HG03135 (cell line): ENCODE data around the gene CTNNA3.
"Not testable (repeated sequence)": the region's sequence is repeated elsewhere in the genome, so short reads cannot be mapped to it uniquely, and the experiment has no call there.

Experiments used
- ATAC-seq: cut with Tn5 transposase; IDR thresholded peaks from one replicate; pipeline ENCODE4 v1.9.1; 2021; ENCODE audit warnings: mild to moderate bottlenecking, moderate library complexity; ENCODE audit not compliant: unreplicated experiment

Gene CTNNA3

DNA sequence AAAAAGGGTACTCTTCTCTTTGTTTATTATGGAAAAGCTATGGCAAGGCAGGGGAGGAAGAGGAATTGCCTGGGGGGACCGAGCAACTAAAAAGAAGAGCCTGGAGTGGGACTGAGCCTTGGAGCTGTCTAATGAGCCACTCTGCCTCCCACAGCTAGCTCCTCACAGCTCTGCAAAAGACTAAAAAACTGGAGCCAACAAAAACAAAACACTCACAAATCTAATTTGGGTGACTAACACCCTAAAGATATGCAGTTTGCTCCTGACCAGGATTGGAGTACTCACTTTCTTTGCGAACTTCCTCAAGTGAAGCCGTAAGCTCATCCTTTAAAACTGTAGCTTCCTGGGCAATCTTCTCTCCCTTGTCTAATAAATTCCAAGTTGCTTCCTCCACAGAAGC, 89.4 kb downstream of the CTNNA3 start:
- no peak for ATAC-seq

DNA sequence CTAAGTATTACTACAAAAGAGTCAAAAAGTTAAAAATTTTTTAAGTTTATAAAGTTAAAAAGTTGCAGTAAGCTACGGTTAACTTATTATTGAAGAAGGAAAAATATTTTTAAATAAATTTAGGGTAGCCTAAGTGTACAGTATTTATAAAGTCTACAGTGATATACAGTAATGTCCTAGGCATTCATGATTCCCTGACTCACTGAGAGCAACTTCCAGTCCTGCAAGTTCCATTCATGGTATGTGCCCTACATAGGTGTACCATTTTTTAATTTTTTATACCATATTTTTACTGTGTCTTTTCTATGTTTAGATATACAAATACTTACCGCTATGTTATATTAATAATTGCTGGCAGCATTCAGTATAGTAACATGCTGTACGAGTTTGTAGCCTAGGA, 92.3 kb downstream of the CTNNA3 start:
- ATAC-seq, result no peak

DNA sequence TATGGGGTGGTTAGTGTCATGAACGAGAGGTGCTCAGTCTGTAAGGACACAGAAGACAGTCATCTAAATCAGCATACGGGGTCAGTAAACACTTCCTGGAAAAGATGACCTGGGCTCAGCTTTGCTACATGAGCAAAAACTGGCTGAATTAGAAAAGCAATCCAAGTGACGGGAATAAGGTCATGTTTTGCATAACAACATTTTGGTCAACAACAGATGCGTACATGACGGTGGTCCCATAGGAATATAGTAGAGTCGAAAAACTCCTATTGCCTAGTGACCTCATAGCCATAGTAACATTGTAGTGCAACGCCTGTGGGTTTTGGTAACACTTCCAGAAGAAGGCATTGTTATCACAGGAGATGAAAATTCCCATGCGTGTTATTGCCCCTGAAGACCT, 92.9 kb downstream of the CTNNA3 start:
- ATAC-seq, result no peak

DNA sequence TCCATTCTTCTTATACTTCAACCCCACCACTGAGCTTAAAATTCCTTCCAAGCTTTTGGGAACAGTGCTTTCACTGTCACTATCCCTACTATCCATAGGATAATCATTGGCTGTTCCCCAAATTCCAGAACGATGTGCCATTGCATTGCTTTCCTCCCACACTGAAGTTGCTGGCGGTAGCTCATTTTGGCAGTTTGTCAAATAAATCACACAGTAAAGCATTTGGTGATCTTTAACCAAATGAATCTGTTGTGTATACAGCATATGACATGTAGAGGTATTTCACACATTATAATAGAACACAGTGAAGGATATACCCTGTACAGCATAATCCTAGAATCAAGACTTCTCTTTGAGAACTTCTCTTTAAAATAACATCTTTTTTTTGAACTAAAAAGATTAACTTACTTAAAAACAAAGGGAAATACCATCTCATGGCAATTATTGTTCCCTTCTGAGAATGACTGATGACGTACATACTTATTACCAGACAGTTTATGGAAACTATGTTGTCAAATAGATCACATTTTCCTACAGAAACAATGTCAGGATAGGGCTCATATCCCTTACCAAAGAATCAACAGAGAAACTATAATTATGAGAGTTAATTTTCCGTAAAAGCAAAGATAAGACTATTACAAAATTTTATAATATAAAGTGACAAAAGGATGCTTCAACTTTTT, 93.6 kb downstream of the CTNNA3 start:
- ATAC-seq, result no peak

DNA sequence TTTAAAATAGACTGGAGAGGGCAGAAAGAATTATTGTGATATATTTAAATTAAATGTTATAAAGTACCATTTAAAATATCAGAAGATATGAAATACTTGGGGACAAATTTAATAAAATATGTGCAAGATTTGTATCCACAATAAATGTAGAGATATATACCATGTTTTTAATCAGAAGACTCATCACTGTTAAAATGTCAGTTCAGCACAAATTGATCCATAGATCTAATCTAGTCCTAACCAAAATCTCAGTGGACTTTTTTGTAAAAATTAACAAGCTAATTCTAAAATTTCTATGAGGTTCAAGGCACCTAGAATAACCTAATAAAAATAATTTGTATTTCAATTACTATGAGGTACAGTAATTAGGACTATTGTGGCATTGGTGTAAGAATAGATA, 96.4 kb downstream of the CTNNA3 start:
- no peak for ATAC-seq

DNA sequence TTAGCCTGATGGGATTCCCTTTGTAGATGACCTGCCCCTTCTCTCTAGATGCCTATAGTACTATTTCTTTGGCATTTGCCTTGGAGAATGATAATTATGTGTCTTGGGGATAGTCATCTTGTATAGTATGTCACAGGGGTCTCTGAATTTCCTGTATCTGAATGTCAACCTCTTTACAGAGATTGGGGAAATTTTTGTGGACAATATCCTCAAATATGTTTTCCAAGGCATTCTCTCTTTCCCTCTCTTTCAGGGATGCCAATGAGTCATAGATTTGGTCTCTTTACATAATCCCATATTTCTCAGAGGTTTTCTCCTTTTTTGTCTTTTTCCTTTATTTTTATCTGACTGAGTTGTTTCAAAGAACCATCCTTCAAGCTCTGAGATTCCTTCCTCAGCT, 99.4 kb downstream of the CTNNA3 start:
- ATAC-seq, result no peak

DNA sequence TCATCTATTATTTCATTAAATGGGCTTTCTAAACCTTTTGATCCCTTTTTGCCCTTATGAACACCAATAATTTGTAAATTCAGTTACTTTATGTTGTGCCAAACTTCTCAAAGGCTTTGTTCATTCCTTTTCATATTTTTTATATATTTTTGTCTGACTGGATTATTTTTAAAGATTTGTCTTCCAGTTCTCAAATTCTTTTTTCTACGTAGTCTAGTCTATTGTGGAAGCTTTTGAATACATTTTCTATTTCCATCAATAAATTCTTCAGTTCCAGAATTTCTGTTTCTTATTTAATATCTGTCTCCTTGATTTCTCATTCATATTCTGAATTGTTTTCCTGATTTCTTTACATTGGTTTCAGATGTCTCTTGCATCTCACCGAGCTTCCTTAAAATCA, 108.2 kb downstream of the CTNNA3 start:
- no peak for ATAC-seq

DNA sequence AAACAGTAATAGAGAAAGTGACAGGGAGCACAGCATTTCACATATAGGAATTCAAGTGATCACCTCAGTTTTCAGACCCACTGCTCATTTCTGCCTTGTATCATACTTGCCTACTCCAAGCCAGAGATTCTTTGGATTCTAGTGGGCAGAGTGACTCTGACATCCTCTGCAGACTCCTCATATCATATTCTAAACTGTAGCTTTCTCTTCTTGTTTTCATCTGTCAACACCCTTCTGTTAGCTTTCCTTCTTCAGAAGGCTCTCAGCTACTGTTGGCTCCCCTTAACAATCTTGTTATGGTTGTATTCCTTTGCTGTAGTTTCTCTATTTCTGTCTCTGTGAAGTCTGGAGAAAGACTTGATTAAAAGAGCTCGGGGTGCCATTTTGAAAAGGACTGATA, 120.5 kb downstream of the CTNNA3 start:
- ATAC-seq, result no peak

DNA sequence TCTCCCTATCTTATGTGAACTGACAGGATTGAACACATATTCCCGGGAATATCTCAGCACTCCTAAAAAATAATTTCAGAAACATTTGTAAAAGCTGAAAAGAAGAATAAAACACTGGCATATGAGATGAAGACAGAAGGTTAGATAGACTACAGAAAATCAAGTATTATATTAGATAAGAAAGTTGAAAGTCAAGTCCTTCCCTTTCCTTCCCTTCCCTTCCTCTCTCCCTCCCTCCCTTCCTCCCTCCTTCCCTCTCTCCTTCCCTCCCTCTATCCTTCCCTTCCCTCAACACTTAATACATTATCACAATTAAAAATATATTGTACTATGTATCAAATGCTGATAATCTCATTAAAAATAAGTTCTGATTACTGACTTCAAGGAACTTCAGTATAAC, 122.5 kb downstream of the CTNNA3 start:
- ATAC-seq, result no peak

DNA sequence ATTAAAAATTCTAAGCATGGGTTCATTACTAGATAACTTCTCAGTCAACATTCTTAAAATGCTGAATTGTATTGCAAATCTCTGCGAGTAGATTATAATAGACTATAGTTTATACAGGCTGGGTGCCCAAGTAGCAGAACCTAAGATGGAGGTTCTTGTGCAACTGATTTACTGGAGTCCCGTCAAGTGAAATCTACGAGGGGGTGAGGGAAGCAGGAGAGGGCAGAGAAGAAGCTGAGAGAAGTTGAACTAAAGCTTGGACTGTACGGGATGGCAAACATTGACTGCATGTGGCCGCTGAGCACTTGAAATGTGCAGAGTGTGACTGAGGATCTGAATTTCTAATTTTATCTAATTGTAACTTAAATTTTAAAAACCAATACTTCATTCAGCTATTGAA, 124.5 kb downstream of the CTNNA3 start:
- ATAC-seq, result no peak

DNA sequence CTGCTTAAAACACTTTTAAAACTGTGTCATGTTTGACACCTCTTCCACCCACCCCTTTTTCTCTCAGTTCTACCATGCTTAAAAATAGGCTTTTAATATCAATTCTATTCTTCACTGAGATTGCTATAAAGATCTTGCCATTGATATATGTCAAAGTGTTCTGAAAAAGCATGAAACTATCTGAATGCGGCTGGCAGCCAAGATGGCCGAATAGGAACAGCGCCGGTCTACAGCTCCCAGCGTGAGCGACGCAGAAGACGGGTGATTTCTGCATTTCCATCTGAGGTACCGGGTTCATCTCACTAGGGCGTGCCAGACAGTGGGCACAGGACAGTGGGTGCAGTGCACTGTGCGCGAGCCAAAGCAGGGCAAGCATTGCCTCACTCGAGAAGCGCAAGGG, 137.7 kb downstream of the CTNNA3 start:
- ATAC-seq, result not testable (repeated sequence)

DNA sequence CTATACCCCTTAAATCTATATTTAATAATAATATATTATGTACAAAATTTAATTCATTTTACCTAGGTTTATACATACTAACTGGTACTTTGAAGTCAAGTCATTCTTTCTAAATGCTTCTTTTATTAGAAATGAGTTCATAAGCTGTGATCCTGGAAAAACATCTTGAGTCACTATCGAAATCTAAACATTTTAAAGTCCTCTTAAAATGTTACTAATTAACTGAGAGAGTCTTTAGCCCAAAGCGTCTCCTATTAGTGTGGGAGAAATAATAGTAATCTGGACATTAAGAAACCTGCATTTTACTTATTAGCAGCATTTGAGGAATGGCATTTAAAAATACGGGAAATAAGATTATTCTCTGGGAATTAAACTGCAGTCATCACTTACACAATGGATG, 142.7 kb downstream of the CTNNA3 start:
- no peak for ATAC-seq

DNA sequence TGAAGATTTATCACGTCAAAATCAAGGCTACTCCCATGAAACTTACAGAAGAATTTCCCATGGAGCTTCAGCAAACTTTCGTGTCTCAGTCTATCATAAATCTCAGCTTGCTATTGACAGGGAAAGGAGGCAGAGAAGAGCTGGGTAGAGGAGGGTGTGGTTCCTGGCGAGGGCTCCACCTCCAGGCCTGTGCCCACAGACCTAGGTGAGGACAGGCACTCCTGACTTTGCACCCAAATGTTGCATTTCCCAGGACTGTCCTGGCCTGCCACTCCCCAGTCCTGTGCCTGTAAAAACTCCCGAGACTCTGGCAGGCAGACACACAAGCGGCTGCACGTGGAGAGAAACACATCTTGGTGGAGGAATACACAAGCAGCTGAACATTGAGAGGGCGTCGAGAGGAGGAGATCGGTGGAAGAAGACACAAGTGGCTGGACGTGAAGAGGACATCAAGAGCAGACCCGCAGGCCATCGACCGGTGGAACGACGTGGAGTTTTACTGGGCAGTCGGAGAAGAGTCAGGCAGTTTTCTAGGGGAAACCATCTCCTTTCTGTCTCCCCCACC, 145.1 kb downstream of the CTNNA3 start:
- no peak for ATAC-seq

DNA sequence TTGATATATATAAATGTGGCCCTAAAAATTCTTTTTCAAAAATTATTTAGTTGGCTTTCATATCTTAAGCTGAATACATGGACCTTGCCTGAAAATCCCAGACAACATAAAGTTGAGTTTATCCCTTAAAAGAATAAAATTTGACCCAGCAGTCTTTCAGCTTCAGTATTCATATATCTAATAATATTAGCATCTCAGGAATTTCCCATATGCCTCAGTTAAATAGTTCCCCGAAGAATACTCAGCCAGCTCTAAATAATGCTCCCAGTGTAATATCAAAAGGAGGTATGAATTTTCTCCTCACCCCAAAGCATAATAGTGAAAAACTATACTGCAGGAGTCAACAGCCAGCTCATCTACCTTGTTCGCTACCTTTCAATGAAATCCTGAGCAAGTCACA, 145.9 kb downstream of the CTNNA3 start:
- ATAC-seq, result no peak

DNA sequence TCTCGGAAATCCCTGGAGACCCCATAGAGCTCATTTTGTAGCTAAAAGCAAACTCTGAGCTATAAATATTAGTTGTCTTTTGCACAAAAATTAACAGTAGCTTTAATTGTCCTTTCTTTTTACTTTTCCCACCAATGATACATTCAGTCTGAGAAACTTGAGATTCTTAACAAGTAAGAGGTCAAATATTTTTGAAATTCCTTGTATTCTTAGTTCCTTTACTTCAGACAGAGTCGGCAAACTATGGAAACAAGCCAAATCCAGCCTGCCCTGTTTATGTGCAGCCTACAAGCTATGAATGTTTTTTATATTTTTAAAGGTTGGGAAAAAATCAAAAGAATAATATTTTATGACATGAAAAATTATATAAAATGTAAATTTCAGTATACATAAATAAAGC, 146.6 kb downstream of the CTNNA3 start:
- ATAC-seq, result no peak

DNA sequence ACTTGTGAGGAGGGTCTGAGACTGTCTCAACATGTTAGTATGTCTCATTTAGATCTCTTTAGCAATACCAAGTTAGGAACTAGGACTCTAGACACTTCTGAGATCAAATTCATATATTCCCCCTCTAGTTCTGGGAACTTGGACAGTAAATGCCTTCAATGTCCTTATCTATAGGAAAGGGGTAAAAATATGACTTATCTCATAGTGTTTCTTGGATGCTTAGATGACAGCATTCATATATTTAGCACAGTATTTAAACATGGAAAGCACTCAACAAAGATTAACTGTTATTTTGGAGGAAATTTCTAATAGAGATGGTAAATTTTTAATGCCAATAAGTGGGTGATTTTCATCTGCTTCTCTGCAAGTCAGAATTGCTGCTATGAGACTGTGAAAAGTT, 154.6 kb downstream of the CTNNA3 start:
- ATAC-seq, result no peak

DNA sequence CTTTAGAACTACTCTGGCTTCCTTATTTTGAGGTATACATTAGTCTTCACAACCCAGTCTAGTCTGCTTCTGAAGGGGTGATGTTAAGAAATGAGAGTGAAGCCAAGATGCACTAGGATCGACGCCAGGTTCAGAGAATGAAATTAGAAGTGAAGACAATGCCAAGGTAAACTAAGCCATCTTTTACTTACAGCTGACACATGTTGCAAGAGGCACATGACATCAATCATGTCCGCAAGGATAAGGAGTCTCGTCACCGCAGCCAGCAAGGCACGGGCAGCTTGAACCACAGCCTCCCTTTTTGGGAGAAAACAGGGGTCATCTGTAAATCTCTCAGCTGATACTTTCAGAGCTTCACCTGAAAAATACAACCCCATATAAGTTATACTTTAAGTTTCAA, 156.7 kb downstream of the CTNNA3 start:
- ATAC-seq, result no peak

DNA sequence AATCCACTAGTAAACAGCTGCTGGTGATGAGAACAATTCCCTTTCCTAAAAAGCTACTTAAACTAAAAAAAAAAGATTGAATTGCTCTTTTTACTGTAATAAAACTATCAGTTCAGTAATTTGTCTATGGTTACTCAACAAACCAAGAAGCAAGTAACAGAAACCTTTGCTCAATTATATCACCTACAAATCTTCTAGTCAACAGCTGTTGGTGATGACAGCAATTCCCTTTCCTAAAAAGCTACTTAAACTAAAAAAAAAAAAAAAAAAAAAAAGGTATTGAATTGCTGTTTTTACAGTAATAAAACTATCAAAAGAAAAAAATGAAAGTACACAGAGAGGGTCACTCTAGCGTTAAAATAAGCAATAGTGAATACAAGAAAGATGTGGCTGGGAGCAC, 158.1 kb downstream of the CTNNA3 start:
- no peak for ATAC-seq

DNA sequence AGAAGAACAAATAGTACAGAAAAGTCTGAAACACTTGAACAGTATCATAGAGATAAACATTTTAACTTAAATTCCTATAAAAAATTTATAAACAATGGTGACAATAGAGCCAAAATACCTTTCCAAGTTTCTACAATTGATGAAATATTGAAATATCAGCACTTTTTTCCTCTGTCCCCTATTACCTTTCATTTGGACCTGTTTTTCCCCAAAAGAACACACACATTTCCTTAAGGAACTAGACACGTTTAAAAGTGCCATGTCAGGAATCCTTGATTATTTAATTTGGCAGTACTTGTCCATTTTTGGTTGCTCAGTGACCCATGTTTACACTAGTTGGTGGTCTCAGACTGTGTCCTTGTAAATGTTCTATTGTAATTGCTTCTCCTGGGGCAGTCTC, 162.6 kb downstream of the CTNNA3 start:
- ATAC-seq, result no peak

DNA sequence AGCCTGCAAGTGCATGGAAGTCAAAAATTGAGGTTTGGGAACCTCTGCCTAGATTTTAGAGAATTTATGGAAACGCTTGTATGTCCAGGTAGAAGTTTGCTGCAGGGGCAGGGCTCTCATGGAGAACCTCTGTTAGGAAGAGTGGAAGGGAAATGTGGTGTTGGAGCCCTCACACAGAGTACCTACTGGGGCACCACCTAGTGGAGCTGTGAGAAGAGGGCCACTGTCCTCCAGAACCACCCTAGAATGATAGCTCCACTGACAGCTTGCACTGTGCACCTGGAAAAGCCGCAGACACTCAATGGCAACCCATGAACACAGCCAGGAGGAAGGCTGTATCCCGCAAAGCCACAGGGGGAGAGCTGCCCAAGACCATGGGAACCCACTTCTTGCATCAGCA, 165.0 kb downstream of the CTNNA3 start:
- not testable (repeated sequence) for ATAC-seq

DNA sequence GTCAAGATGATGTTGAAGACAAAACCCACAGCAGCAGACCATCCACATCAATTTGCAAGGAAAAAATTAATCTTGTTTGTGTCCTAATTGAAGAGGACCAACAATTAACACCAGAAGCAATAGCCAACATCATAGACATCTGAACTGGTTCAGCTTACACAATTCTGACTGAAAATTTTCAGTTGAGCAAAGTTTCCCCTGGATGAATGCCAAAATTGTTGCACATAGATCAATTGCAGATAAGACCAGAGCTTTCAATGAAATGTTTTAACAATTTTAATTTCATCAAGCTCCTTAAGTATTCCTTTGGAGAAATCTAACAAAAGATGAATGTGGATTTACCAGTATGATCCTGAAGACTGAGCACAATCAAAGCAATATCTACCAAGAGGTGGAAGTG, 168.6 kb downstream of the CTNNA3 start:
- ATAC-seq, result no peak

DNA sequence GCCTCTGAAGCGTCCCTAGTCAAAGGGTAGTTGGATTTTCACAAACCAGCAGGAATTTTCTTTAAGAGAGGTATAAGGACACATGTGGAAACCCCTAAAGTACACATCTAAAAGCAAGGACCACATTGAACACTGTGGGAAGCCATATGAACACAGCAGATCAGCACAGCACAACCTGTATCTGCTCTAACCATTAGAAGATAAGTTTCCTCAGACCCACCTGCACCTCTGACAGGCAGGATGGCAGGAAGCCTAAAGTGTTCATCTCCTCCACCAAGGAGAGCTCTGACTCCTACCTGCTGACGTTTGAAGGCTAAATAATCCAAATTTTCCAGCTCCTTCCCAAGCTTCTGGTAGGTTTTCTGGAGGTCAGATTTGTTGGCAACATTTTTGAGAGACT, 174.4 kb downstream of the CTNNA3 start:
- ATAC-seq, result no peak

DNA sequence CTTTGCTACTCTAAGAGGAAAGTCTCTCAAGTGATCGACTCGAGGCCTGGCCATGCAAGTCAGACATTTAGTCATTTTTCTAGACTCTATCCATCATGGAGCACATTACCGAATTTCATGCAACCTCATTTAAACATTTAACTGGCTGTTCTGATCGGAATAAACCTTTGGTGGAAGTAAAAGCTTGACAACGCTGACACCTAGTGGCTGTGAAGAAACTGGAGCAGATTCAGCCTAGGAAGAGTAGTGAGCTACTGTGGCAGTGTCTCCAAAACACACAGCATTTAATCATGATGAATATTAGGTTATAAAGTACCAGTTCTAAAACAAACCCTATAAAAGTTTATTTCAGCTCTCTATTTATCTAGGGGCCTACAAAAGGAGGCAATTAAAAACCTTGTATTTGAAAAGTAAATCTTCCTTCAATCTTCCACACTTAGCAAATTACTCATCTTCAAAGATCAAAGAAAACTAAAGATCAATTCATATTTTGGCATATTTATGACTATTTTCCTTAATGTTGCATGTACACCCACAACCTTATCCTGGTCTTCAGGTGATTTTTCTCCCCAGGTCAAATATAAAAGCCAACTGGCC, 175.0 kb downstream of the CTNNA3 start:
- peak; percentile 91 for ATAC-seq
